Measurements from ENCODE around the gene RAP1GAP.

The RAP1GAP gene

DNA sequence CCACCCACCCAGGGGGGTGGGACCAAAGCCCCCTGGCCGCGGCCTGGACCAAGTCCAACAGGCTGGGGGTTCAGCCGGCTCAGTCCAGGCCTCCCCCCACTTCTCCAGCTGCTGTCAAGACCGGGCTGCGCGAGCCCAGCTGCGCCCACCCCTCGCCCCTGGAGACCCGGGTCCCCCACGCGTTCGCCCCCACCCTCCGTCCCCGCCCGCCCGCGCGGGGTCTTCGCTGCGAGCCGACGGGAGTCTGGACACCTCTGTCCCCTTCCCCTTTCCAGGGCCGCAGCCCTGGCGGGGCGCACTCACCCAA is 253 bp downstream of the RAP1GAP start:
- H3K9me3 ChIP-seq (ENCODE audit: insufficient read depth, low read depth, low read length), result no peaks in the 10 kb centered on the region
- no peaks in the 10 kb centered on the region for H3K9me2 ChIP-seq (replicated peaks; ENCODE audit: low read depth, low read length)
- no peak overlapping the region for H3K4me2 ChIP-seq (ENCODE audit: low read depth, low read length, poor library complexity, severe bottlenecking)
- H3K27me3 ChIP-seq (ENCODE audit: insufficient read depth, low read length, poor library complexity, severe bottlenecking), result no peaks in the 10 kb centered on the region
- H3K9ac ChIP-seq (ENCODE audit: low read depth, low read length, poor library complexity, severe bottlenecking), result no peak overlapping the region
- no peaks in the 10 kb centered on the region for H4K20me1 ChIP-seq (ENCODE audit: insufficient read depth, low read length, poor library complexity, severe bottlenecking)
- no peak overlapping the region for H3K4me3 ChIP-seq (ENCODE audit: low read length, poor library complexity, severe bottlenecking)
- H3K4me1 ChIP-seq (ENCODE audit: insufficient read depth, low read length, poor library complexity, severe bottlenecking), result peaks cover 11% of the 10 kb centered on the region
- H3K36me3 ChIP-seq (ENCODE audit: insufficient read depth, low read length), result no peaks in the 10 kb centered on the region
- no peak for TF ChIP-seq CTCF (conservative IDR thresholded peaks at IDR 0.05; ENCODE audit: low read length)
- no peak for TF ChIP-seq EZH2phosphoT487 (IDR thresholded peaks at IDR 0.05; ENCODE audit: borderline replicate concordance)
- H3K79me2 ChIP-seq (ENCODE audit: insufficient read depth, low read length), result no peaks in the 10 kb centered on the region
- no peak overlapping the region for H2AFZ ChIP-seq (ENCODE audit: low read length)
- H3F3A ChIP-seq (ENCODE audit: low read depth), result no peaks in the 10 kb centered on the region

- no peaks in the 10 kb centered on the region for H3F3A ChIP-seq (ENCODE audit: low read depth)
- no peak overlapping the region for H2AFZ ChIP-seq (ENCODE audit: low read length)
- H4K20me1 ChIP-seq (ENCODE audit: insufficient read depth, low read length, poor library complexity, severe bottlenecking), result no peaks in the 10 kb centered on the region
- no peaks in the 10 kb centered on the region for H3K27me3 ChIP-seq (ENCODE audit: insufficient read depth, low read length, poor library complexity, severe bottlenecking)
- peaks cover 11% of the 10 kb centered on the region for H3K4me1 ChIP-seq (ENCODE audit: insufficient read depth, low read length, poor library complexity, severe bottlenecking)
- H3K79me2 ChIP-seq (ENCODE audit: insufficient read depth, low read length), result no peaks in the 10 kb centered on the region
- H3K4me3 ChIP-seq (ENCODE audit: low read length, poor library complexity, severe bottlenecking), result no peak overlapping the region
- no peaks in the 10 kb centered on the region for H3K9me2 ChIP-seq (replicated peaks; ENCODE audit: low read depth, low read length)
- no peaks in the 10 kb centered on the region for H3K36me3 ChIP-seq (ENCODE audit: insufficient read depth, low read length)
- H3K9me3 ChIP-seq (ENCODE audit: insufficient read depth, low read depth, low read length), result no peaks in the 10 kb centered on the region
- TF ChIP-seq CTCF (conservative IDR thresholded peaks at IDR 0.05; ENCODE audit: low read length) (no peak), EZH2phosphoT487 (IDR thresholded peaks at IDR 0.05; ENCODE audit: borderline replicate concordance) (no peak)
- H3K4me2 ChIP-seq (ENCODE audit: low read depth, low read length, poor library complexity, severe bottlenecking), result no peak overlapping the region
- H3K9ac ChIP-seq (ENCODE audit: low read depth, low read length, poor library complexity, severe bottlenecking), result no peak overlapping the region
Measured at GRCh38 chr1:21668232-21668950, 766 bp downstream of the RAP1GAP start.

DNA sequence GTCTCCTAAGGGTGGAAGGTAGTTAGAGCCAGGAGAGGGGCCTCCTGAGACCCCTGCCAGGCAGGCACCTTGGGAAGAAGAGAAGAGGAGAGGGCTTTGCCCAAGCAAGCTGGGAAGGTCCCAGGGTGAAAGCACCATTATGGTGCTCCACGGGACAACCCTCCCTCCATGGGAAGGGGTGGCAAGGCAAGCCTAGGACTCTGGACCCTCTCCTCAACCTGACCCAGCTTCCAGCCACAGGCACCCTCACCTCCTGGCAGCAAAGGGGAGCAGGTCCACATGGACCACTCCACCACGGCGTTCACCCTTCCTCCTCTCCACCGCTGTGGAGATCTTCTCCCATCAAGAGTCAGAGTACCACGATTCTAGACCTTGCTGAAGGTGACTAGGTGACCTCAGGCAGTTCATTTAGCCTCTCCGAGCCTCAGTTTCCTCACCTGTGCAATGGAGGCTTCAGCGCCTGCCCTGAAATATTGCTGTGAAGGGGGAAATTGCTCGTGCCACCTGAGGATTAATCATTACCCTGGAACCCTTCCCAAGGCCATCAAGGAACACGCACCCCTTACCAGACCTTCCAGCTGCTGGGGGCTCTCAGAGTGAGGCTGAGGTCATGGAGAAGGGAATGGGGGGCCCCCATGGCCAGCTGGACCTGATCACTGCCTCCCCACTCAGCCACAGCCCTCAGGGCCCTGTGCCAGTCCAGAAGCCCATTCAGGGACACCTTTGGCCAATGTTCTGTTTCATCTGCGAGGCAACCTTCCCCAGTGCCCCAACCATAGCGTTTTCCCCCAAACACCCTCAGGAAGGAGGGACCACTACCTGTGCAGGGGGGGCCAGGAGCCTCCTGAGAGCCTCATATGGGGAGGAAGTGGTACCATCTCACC is 1.6 kb downstream of the RAP1GAP start:
- H3K9me3 ChIP-seq (ENCODE audit: insufficient read depth, low read depth, low read length), result no peaks in the 10 kb centered on the region
- H2AFZ ChIP-seq (ENCODE audit: low read length), result no peak overlapping the region
- no peaks in the 10 kb centered on the region for H3F3A ChIP-seq (ENCODE audit: low read depth)
- H3K9me2 ChIP-seq (replicated peaks; ENCODE audit: low read depth, low read length), result no peaks in the 10 kb centered on the region
- no peak overlapping the region for H3K9ac ChIP-seq (ENCODE audit: low read depth, low read length, poor library complexity, severe bottlenecking)
- H3K4me2 ChIP-seq (ENCODE audit: low read depth, low read length, poor library complexity, severe bottlenecking), result no peak overlapping the region
- TF ChIP-seq CTCF (conservative IDR thresholded peaks at IDR 0.05; ENCODE audit: low read length) (no peak), EZH2phosphoT487 (IDR thresholded peaks at IDR 0.05; ENCODE audit: borderline replicate concordance) (no peak)
- H3K27me3 ChIP-seq (ENCODE audit: insufficient read depth, low read length, poor library complexity, severe bottlenecking), result no peaks in the 10 kb centered on the region
- no peaks in the 10 kb centered on the region for H3K79me2 ChIP-seq (ENCODE audit: insufficient read depth, low read length)
- peaks cover 11% of the 10 kb centered on the region for H3K4me1 ChIP-seq (ENCODE audit: insufficient read depth, low read length, poor library complexity, severe bottlenecking)
- no peaks in the 10 kb centered on the region for H3K36me3 ChIP-seq (ENCODE audit: insufficient read depth, low read length)
- H4K20me1 ChIP-seq (ENCODE audit: insufficient read depth, low read length, poor library complexity, severe bottlenecking), result no peaks in the 10 kb centered on the region
- H3K4me3 ChIP-seq (ENCODE audit: low read length, poor library complexity, severe bottlenecking), result no peak overlapping the region

Data from Loucy (cell line).